Transverse colon (tissue), 4 donors: Measurements from ENCODE around the gene TREH. TPM values are rescaled to one million over a fixed set of nuclear protein-coding genes. Genes with fewer than 3 reads are reported as not detected.

ENCODE experiments used
- DNase-seq: peaks from one replicate; pipeline ENCODE4 v3.0.0-alpha.2; 2019
- H3K27ac ChIP-seq, 4 donors: fragments of 200-600 bp; sonication (generic); 2 replicates each; pipeline ENCODE4 v1.5.1; 2016 to 2018; ENCODE audit warnings: inconsistent platforms in 4 of 4
- H3K27me3 ChIP-seq: fragments of 200-600 bp; sonication (generic); 2 replicates; pipeline ENCODE4 v1.5.1; 2017; ENCODE audit warnings: inconsistent platforms
- H3K36me3 ChIP-seq, 4 donors: fragments of 200-600 bp; sonication (generic); 2 replicates each; pipeline ENCODE4 v1.5.1; 2017 to 2019; ENCODE audit warnings: inconsistent platforms in 4 of 4
- H3K4me1 ChIP-seq, 4 donors: fragments of 200-600 bp; sonication (generic); 2 replicates each; pipeline ENCODE4 v1.5.1; 2017 to 2020; ENCODE audit warnings: inconsistent platforms in 4 of 4
- H3K4me3 ChIP-seq, 4 donors: fragments of 200-600 bp; sonication (generic); 1 replicate in 1 of 4; 2 replicates in 3 of 4; pipeline versions ENCODE4 v1.5.1 to v1.6.1; 2017 to 2019; ENCODE audit warnings: inconsistent platforms in 4 of 4
- H3K9me3 ChIP-seq, 2 donors: fragments of 200-600 bp; sonication (generic); 2 replicates each; pipeline ENCODE4 v1.5.1; 2017 to 2019; ENCODE audit warnings: inconsistent platforms in 2 of 2
- EP300 ChIP-seq: sonication (generic); formaldehyde crosslinking; IDR thresholded peaks from one replicate; pipeline ENCODE4 v1.6.1; 2017; ENCODE audit warnings: antibody characterized with exemption, low read depth
- POLR2A ChIP-seq: fragments of 450-650 bp; IDR thresholded peaks from one replicate; pipeline ENCODE4 v1.6.1; 2016; ENCODE audit warnings: antibody characterized with exemption, mild to moderate bottlenecking, moderate library complexity
- POLR2AphosphoS5 ChIP-seq, 3 donors: sonication (generic); formaldehyde crosslinking; IDR thresholded peaks; one replicate each; pipeline ENCODE4 v1.6.1; 2016; ENCODE audit warnings: antibody characterized with exemption in 3 of 3
- WGBS, 2 donors: methylation state at CpG; one replicate each; pipeline ENCODE4 v1.1.5; 2018; ENCODE audit warnings: low coverage in 1 of 2; 5-methylcytosine and 5-hydroxymethylcytosine counted together
- in situ Hi-C, 4 donors: fragments of 200-750 bp; cut with MboI; loops; one replicate each; pipeline versions ENCODE4 v1.15.0 to v1.15.1; 2017; ENCODE audit warnings: low sequenced_read_pairs in 3 of 4, low pct_ligation_motif_present in 1 of 4, low pct_unique_long_range_greater_than_20kb in 1 of 4
- intact Hi-C: fragments of 100-400 bp; cut with DNase I; formaldehyde crosslinking; loops from one replicate; pipeline ENCODE4 v1.15.1; 2023; ENCODE audit warnings: low total_unique reads
- total RNA-seq, 4 donors: library from RNA; depleted of rRNA; stranded (reverse); fragments of >200 nt; gene quantifications; one replicate each; pipeline ENCODE4 v1.1.0, GENCODE V29; 2016
- TF ChIP-seq, protein P1 (sequence below), 5 experiments: fragments of 200-600 bp in 3 of 5; fragments of 450-650 bp in 2 of 5; sonication (generic) in 3 of 5; IDR thresholded peaks; 1 replicate in 2 of 5; 2 replicates in 3 of 5; pipeline ENCODE4 v1.5.1; 2016 to 2017; ENCODE audit warnings: antibody characterized with exemption in 5 of 5, inconsistent platforms in 3 of 5, mild to moderate bottlenecking in 2 of 5, moderate library complexity in 1 of 5

TREH gene
- total RNA-seq, 4 donors from 2014 or later, result 4.9 to 5.6 TPM; not detected in 2

DNA sequence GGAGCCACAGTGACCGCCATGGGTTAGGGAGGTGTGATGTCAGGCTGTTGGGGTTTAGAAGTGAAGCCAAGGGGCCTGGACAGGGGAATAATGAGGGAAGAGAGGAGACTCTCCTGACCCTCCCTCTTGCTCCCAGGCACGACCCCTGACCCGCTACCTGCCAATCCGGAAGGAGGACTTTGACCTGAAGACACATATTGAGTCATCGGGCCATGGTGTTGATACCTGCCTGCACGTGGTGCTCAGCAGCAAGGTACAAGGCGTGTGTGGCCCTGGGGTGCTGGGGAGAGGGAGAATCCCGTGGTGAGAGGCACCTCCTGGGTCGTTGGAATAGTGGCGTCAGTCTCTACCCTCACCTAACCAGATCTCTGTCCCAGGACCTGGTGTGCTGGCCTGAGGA is 29.5 kb downstream of the TREH start:
- DNase-seq, result no peak
- in situ Hi-C loops, result no loop called here
- no peak overlapping the region for H3K27ac ChIP-seq
- no peaks in the 10 kb centered on the region for H3K27me3 ChIP-seq
- no peak overlapping the region for H3K4me3 ChIP-seq
- no peaks in the 10 kb centered on the region for H3K9me3 ChIP-seq
- WGBS, 2 donors, result 72% methylated on average over 10 of the region's 10 CpGs; no CpG with 5 or more reads in 1 of the 2 donors
- peaks cover 0 to 37% (median 15%) of the 10 kb centered on the region in 4 donors for H3K36me3 ChIP-seq
- TF ChIP-seq POLR2AphosphoS5 (IDR thresholded peaks at IDR 0.05) (no peak), POLR2A (no peak), EP300 (no peak)
- TF ChIP-seq, protein P1, sequence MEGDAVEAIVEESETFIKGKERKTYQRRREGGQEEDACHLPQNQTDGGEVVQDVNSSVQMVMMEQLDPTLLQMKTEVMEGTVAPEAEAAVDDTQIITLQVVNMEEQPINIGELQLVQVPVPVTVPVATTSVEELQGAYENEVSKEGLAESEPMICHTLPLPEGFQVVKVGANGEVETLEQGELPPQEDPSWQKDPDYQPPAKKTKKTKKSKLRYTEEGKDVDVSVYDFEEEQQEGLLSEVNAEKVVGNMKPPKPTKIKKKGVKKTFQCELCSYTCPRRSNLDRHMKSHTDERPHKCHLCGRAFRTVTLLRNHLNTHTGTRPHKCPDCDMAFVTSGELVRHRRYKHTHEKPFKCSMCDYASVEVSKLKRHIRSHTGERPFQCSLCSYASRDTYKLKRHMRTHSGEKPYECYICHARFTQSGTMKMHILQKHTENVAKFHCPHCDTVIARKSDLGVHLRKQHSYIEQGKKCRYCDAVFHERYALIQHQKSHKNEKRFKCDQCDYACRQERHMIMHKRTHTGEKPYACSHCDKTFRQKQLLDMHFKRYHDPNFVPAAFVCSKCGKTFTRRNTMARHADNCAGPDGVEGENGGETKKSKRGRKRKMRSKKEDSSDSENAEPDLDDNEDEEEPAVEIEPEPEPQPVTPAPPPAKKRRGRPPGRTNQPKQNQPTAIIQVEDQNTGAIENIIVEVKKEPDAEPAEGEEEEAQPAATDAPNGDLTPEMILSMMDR (IDR thresholded peaks at IDR 0.05), result no peak
- H3K4me1 ChIP-seq, result no peaks in the 10 kb centered on the region
- intact Hi-C loops, result no loop called here

GRCh38 chr11:118648291-118648690 is 31.2 kb downstream of the TREH start:
- WGBS, 2 donors, result 79% methylated on average over 5 of the region's 5 CpGs; no CpG with 5 or more reads in 1 of the 2 donors
- DNase-seq, result no peak
- Histone ChIP-seq H3K27me3 (no peaks in the 10 kb centered on the region), H3K4me1 (no peaks in the 10 kb centered on the region), H3K9me3 (no peaks in the 10 kb centered on the region), H3K27ac (no peak overlapping the region), H3K4me3 (no peak overlapping the region), H3K36me3 (peaks cover 0 to 50% (median 20%) of the 10 kb centered on the region in 4 donors)
- intact Hi-C loops, result no loop called here
- in situ Hi-C loops, result no loop called here
- TF ChIP-seq, protein P1 (IDR thresholded peaks at IDR 0.05), result no peak
- TF ChIP-seq EP300 (no peak), POLR2A (no peak), POLR2AphosphoS5 (IDR thresholded peaks at IDR 0.05) (no peak)

DNA sequence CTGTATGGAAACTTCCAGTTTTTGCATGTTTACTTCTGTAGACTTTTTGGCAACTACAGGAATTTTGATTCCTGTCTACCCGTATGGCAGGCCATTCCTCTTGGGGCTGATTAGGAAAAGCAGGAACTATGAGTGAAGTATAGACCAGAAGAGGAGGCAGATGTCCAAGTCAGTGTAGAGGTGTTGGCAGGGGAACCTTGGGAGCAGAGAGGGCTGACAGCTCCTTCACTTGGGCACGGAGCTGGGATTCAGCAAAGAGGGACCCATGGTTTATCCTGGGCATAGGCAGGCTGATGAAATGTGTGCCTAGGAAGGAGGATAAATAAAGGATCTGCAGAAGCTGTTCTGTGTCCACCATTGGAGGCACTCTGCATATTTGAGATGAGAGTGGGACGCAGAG is 33.1 kb downstream of the TREH start:
- in situ Hi-C loops (no loop called here), intact Hi-C loops (no loop called here)
- Histone ChIP-seq H3K4me1 (peaks cover 3 to 9% (median 7%) of the 10 kb centered on the region in 4 donors), H3K27ac (no peak overlapping the region), H3K27me3 (no peaks in the 10 kb centered on the region), H3K36me3 (peaks cover 0 to 55% (median 19%) of the 10 kb centered on the region in 4 donors), H3K4me3 (no peak overlapping the region), H3K9me3 (no peaks in the 10 kb centered on the region)
- no peak for DNase-seq
- TF ChIP-seq POLR2A (no peak), POLR2AphosphoS5 (IDR thresholded peaks at IDR 0.05) (no peak), EP300 (no peak)
- TF ChIP-seq, protein P1 (IDR thresholded peaks at IDR 0.05), result no peak
- 73 to 75% methylated on average over 3 of the region's 3 CpGs for WGBS, 2 donors

DNA sequence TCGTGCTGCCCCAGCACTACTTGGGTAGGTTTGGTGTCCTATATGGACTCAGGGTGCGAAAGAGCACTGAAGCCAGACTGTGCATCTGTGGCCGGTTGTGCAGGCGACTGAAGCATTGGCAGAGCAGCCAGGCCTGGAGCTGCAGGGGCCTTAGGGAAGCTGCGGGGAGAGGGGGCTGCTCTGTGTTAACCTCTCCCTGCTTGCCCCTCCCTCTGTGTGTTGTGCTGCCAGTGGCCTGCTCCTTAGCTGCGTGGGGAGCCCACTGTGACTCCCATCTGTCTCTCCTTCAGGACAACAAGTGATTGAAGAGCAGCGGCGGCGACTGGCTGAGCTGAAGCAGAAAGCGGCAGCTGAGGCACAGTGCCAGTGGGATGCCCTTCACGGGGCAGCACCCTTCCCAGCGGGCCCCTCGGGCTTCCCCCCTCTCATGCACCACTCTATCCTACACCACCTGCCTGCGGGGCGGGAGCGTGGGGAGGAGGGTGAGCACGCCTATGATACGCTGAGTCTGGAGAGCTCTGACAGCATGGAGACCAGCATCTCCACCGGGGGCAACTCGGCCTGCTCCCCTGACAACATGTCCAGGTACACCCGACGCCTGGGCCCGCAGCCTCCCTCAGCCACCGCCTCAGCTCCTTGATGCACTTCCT is 34.3 kb downstream of the TREH start:
- H3K4me1 ChIP-seq, result peaks cover 9 to 21% (median 17%) of the 10 kb centered on the region in 4 donors
- no peaks in the 10 kb centered on the region for H3K27me3 ChIP-seq
- TF ChIP-seq POLR2A (no peak), EP300 (no peak), POLR2AphosphoS5 (IDR thresholded peaks at IDR 0.05) (no peak)
- TF ChIP-seq, protein P1 (IDR thresholded peaks at IDR 0.05), result no peak
- no peak overlapping the region for H3K4me3 ChIP-seq
- 94% methylated on average over 23 of the region's 24 CpGs; no CpG with 5 or more reads in 1 of the 2 donors for WGBS, 2 donors
- intact Hi-C loops, result no loop called here
- H3K27ac ChIP-seq, result no peak overlapping the region
- H3K9me3 ChIP-seq, result no peaks in the 10 kb centered on the region
- peaks cover 0 to 43% (median 15%) of the 10 kb centered on the region in 4 donors for H3K36me3 ChIP-seq
- in situ Hi-C loops, result no loop called here
- no peak for DNase-seq
